Epithelial cell of esophagus (primary cell): ENCODE results near the gene TRIM13.

Experiments used
- DNase-seq: peaks from one replicate; pipeline ENCODE4 v3.0.0; 2010; ENCODE audit warnings: low read depth
- H3K4me3 ChIP-seq: 2 replicates; pipeline ENCODE4 v1.5.1; 2011; ENCODE audit warnings: mild to moderate bottlenecking, low read length, control low read depth
- TF ChIP-seq, protein P1 (sequence below): IDR thresholded peaks from 2 replicates; pipeline ENCODE4 v1.5.1; 2011; ENCODE audit warnings: low read depth, mild to moderate bottlenecking, low read length, control low read depth, inconsistent platforms; ENCODE audit not compliant: insufficient read depth; ENCODE audit errors: missing control alignments

Gene TRIM13

GRCh38 chr13:50014386-50014785 is 17.5 kb downstream of the TRIM13 start:
- DNase-seq = no peak
- H3K4me3 ChIP-seq = no peak overlapping the region
- TF ChIP-seq, protein P1, sequence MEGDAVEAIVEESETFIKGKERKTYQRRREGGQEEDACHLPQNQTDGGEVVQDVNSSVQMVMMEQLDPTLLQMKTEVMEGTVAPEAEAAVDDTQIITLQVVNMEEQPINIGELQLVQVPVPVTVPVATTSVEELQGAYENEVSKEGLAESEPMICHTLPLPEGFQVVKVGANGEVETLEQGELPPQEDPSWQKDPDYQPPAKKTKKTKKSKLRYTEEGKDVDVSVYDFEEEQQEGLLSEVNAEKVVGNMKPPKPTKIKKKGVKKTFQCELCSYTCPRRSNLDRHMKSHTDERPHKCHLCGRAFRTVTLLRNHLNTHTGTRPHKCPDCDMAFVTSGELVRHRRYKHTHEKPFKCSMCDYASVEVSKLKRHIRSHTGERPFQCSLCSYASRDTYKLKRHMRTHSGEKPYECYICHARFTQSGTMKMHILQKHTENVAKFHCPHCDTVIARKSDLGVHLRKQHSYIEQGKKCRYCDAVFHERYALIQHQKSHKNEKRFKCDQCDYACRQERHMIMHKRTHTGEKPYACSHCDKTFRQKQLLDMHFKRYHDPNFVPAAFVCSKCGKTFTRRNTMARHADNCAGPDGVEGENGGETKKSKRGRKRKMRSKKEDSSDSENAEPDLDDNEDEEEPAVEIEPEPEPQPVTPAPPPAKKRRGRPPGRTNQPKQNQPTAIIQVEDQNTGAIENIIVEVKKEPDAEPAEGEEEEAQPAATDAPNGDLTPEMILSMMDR = no peak

DNA sequence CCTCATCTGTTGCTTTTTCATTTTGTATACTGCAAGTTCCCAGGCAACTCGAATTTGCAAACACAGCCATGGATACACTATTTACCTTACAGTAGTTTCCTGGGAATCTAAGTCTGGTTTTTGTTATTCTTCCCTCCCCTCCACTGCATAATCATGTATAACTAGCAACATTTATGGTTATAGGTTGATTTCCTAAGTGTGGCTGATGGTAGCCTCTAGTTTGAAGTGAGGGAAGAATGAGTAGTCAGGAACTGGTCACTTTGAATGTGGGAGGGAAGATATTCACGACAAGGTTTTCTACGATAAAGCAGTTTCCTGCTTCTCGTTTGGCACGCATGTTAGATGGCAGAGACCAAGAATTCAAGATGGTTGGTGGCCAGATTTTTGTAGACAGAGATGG is 18.4 kb downstream of the TRIM13 start, which contains the start of gene KCNRG:
KCNRG (plus strand) TSS at position 187 of the 400 bp plus-strand sequence; CDS start at position 237, 50 bp downstream.
- TF ChIP-seq, protein P1 = no peak
- no peak for DNase-seq
- H3K4me3 ChIP-seq = no peak within 1 kb of the TSS

DNA sequence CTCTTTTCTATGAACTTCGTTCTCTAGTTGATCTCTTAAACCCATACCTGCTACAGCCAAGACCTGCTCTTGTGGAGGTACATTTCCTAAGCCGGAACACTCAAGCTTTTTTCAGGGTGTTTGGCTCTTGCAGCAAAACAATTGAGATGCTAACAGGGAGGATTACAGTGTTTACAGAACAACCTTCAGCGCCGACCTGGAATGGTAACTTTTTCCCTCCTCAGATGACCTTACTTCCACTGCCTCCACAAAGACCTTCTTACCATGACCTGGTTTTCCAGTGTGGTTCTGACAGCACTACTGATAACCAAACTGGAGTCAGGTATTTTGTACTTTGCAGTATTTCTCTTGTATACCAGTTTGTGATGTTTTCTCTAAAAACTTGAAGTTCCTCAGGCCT is 18.9 kb downstream of the TRIM13 start:
- H3K4me3 ChIP-seq = no peak overlapping the region
- DNase-seq = no peak
- TF ChIP-seq, protein P1 = no peak

- TF ChIP-seq, protein P1 = no peak
- no peak overlapping the region for H3K4me3 ChIP-seq
- no peak for DNase-seq
Observed at GRCh38 chr13:50016444-50016843, 19.6 kb downstream of the TRIM13 start.

DNA sequence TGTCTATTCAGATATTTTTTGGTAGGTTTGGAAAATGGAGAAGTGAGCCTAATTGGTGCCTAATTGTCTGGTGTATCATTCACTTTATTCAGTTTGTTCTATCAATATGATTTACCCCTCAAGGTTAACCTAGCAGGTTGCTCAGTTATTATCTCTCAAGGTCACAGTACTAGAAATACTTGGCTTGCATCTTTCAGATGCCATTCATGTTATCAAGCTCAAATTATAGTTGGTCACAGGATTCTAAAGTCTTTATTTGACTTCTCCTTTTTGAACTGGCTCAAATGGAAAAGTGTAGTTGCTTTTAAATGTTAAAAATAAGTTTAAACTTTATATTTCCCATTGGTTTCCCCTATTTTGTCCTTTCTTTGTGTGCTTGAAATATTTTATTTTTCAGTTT is 21.0 kb downstream of the TRIM13 start:
- DNase-seq = no peak
- TF ChIP-seq, protein P1 = no peak
- H3K4me3 ChIP-seq = no peak overlapping the region

GRCh38 chr13:50025436-50025835 is 28.6 kb downstream of the TRIM13 start:
- H3K4me3 ChIP-seq = no peak overlapping the region
- no peak for DNase-seq
- TF ChIP-seq, protein P1 = no peak

- H3K4me3 ChIP-seq = no peak overlapping the region
- TF ChIP-seq, protein P1 = no peak
Observed at GRCh38 chr13:50026788-50027473, 30.1 kb downstream of the TRIM13 start.

More at GRCh38 chr13:50026788-50027473, 30.1 kb downstream of the TRIM13 start:
- DNase-seq = no peak
